IMR-90 (cell line): ENCODE results near the gene GALNT14.

ENCODE experiments used
- CEBPB ChIP-seq: IDR thresholded peaks from 2 replicates; pipeline ENCODE4 v1.6.1; 2012; ENCODE audit warnings: low read depth, low read length, improper control_type of control experiment
- CTCF ChIP-seq: conservative IDR thresholded peaks from 2 replicates; pipeline ENCODE4 v1.5.1; 2012; ENCODE audit warnings: mild to moderate bottlenecking, low read depth, low read length, improper control_type of control experiment
- MAFK ChIP-seq: IDR thresholded peaks from 2 replicates; pipeline ENCODE4 v1.6.1; 2012; ENCODE audit warnings: low read depth, low read length, improper control_type of control experiment
- MXI1 ChIP-seq: IDR thresholded peaks from 2 replicates; pipeline ENCODE4 v1.6.1; 2012; ENCODE audit warnings: low read depth, mild to moderate bottlenecking, low read length, moderate library complexity, borderline replicate concordance
- NFE2L2 ChIP-seq: fragments of 150-350 bp; IDR thresholded peaks from 2 replicates; pipeline ENCODE4 v1.6.1; 2016; ENCODE audit warnings: low read depth, mild to moderate bottlenecking, low read length
- POLR2A ChIP-seq: IDR thresholded peaks from 2 replicates; pipeline ENCODE4 v1.6.1; 2012; ENCODE audit warnings: mild to moderate bottlenecking, low read depth, low read length
- RAD21 ChIP-seq: IDR thresholded peaks from 2 replicates; pipeline ENCODE4 v1.6.1; 2012; ENCODE audit warnings: low read length, improper control_type of control experiment
- USF2 ChIP-seq: fragments of 150-350 bp; IDR thresholded peaks from 2 replicates; pipeline ENCODE4 v1.6.1; 2017; ENCODE audit warnings: mild to moderate bottlenecking, antibody characterized with exemption, low read length, low read depth

DNA sequence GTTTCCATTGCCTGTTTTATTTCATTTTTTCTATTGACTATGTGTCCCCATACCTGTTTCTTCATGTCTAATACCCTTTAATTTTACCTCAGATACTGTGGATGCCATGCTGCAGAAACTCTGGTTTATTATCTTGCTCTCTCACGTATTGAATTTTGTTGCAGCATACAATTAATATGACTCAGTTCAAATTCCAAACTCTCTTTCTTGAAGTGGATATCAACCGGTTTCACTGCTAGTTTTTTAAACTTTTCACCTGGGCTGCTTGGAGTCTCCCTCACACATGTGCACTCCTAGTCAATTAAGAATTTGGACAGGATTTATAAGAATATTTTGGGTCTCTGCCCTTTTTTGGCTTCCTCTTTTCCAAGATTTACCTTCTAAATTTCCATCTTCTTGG is 260.4 kb downstream of the GALNT14 start:
- TF ChIP-seq CTCF, result no peak
- no peak for TF ChIP-seq MXI1
- TF ChIP-seq USF2, result no peak
- no peak for TF ChIP-seq POLR2A
- no peak for TF ChIP-seq RAD21
- no peak for TF ChIP-seq CEBPB
- no peak for TF ChIP-seq MAFK
- TF ChIP-seq NFE2L2, result no peak
